Measurements from ENCODE around the gene LKAAEAR1.
A peak's percentile ranks its signal among the peaks of the same experiment; 100 is the strongest.

The LKAAEAR1 gene

GRCh38 chr20:64106981-64107735 is 23.0 kb upstream of the LKAAEAR1 start, which contains the start of gene NPBWR2:
NPBWR2 (minus strand) TSS chr20:64107565; CDS start chr20:64106831, 734 bp downstream.
- no peak for TF ChIP-seq CTCF (IDR thresholded peaks at IDR 0.05; ENCODE audit: borderline replicate concordance, control extremely low read depth, extremely low read depth, insufficient read depth, missing control alignments)
- DNase-seq (ENCODE audit: low spot score), result peak; percentile 78
- in situ Hi-C loops (cut with MboI; ENCODE audit: low sequenced_read_pairs, unreplicated experiment), result no loop called here

GRCh38 chr20:64106435-64106961 is 22.3 kb upstream of the LKAAEAR1 start:
- in situ Hi-C loops (cut with MboI; ENCODE audit: low sequenced_read_pairs, unreplicated experiment), result no loop called here
- no peak for TF ChIP-seq CTCF (IDR thresholded peaks at IDR 0.05; ENCODE audit: borderline replicate concordance, control extremely low read depth, extremely low read depth, insufficient read depth, missing control alignments)
- DNase-seq (ENCODE audit: low spot score), result no peak

- no peak for TF ChIP-seq CTCF (IDR thresholded peaks at IDR 0.05; ENCODE audit: borderline replicate concordance, control extremely low read depth, extremely low read depth, insufficient read depth, missing control alignments)
- in situ Hi-C loops (cut with MboI; ENCODE audit: low sequenced_read_pairs, unreplicated experiment), result no loop called here
- DNase-seq (ENCODE audit: low spot score), result no peak
Measured at GRCh38 chr20:64105846-64106434, 21.7 kb upstream of the LKAAEAR1 start.

- no peak for TF ChIP-seq CTCF (IDR thresholded peaks at IDR 0.05; ENCODE audit: borderline replicate concordance, control extremely low read depth, extremely low read depth, insufficient read depth, missing control alignments)
- in situ Hi-C loops (cut with MboI; ENCODE audit: low sequenced_read_pairs, unreplicated experiment), result no loop called here
- DNase-seq (ENCODE audit: low spot score), result no peak
Measured at GRCh38 chr20:64104667-64105451, 20.7 kb upstream of the LKAAEAR1 start.

GRCh38 chr20:64103871-64104666 is 19.9 kb upstream of the LKAAEAR1 start:
- DNase-seq (ENCODE audit: low spot score), result no peak
- in situ Hi-C loops (cut with MboI; ENCODE audit: low sequenced_read_pairs, unreplicated experiment), result no loop called here
- no peak for TF ChIP-seq CTCF (IDR thresholded peaks at IDR 0.05; ENCODE audit: borderline replicate concordance, control extremely low read depth, extremely low read depth, insufficient read depth, missing control alignments)

Measured in GM13976 (cell line).